K562 (cell line): ENCODE results near the gene ARPP21. TPM values are rescaled to one million over a fixed set of nuclear protein-coding genes. Genes with fewer than 3 reads are reported as not detected.

Experiments used
- ATAC-seq: fragments of 200-7000 bp; cut with Tn5 transposase; 3 replicates; pipeline ENCODE4 v1.9.1; 2020; ENCODE audit warnings: moderate library complexity
- BruUV-seq: library from RNA; stranded (reverse); fragments of 400-500 nt; replicated peaks from 2 replicates; lab custom pipeline; 2021; lab: Mats Ljungman, UMichigan
- CTCF ChIA-PET: fragments of 300-600 bp; formaldehyde crosslinking; extraction: SDS; loops from one replicate; lab custom pipeline; 2021; ENCODE audit warnings: low intra/inter-chr PET ratio; lab: Yijun Ruan, JAX
- POLR2A ChIA-PET: fragments of 300-600, 350-650 bp; sonication (Branson Sonifier 250); formaldehyde crosslinking; extraction: SDS; loops from one replicate; lab custom pipeline; 2021; ENCODE audit warnings: antibody characterized with exemption, inconsistent platforms; lab: Yijun Ruan, JAX
- DNase-seq, 4 experiments: peaks; one replicate each; pipeline versions ENCODE4 v3.0.0 to v3.0.0-alpha.2; 2011 to 2018; ENCODE audit warnings: low spot score in 3 of 4, mixed read lengths in 3 of 4; ENCODE audit errors: extremely low read depth in 1 of 4
- FAIRE-seq: peaks from 2 replicates; lab custom pipeline; 2011; peaks lifted over from hg19 to GRCh38; lab: Jason Lieb, UNC
- H2AFZ ChIP-seq: 2 replicates; pipeline ENCODE4 v1.6.0; 2011; ENCODE audit warnings: low read depth, low read length, control low read depth, inconsistent platforms
- H3K27ac ChIP-seq: fragments of 200-600 bp; 3 replicates; pipeline ENCODE4 v1.8.0; 2011; ENCODE audit warnings: low read depth, mild to moderate bottlenecking, control low read depth, inconsistent platforms, low read length, moderate library complexity, mixed read lengths; ENCODE audit errors: extremely low read depth
- H3K27me3 ChIP-seq, 2 experiments: fragments of 300-600 bp in 1 of 2; 2 replicates in 1 of 2; 3 replicates in 1 of 2; pipeline versions ENCODE4 v1.6.0 to v1.8.0; 2011; ENCODE audit warnings: inconsistent platforms in 2 of 2, low read length in 2 of 2, mild to moderate bottlenecking in 1 of 2, mixed read lengths in 1 of 2, moderate library complexity in 1 of 2; ENCODE audit not compliant: control insufficient read depth in 2 of 2, insufficient read depth in 2 of 2
- H3K36me3 ChIP-seq: fragments of 300-600 bp; 3 replicates; pipeline ENCODE4 v1.8.0; 2011; ENCODE audit warnings: mild to moderate bottlenecking, low read length, inconsistent platforms; ENCODE audit not compliant: control insufficient read depth, insufficient read depth
- H3K4me1 ChIP-seq, 2 experiments: fragments of 200-600 bp in 1 of 2; replicated peaks in 1 of 2; 2 replicates in 1 of 2; 3 replicates in 1 of 2; pipeline versions ENCODE4 v1.5.1 to v1.8.0; 2011; ENCODE audit warnings: inconsistent platforms in 2 of 2, low read length in 2 of 2, mild to moderate bottlenecking in 1 of 2, mixed read lengths in 1 of 2, moderate library complexity in 1 of 2; ENCODE audit not compliant: control insufficient read depth in 2 of 2, insufficient read depth in 2 of 2
- H3K4me2 ChIP-seq: 2 replicates; pipeline ENCODE4 v1.6.1; 2011; ENCODE audit warnings: low read length, control low read depth, inconsistent platforms, mixed read lengths; ENCODE audit not compliant: insufficient read depth
- H3K4me3 ChIP-seq: fragments of 200-600 bp; sonication (generic), shearing (Covaris generic); 2 replicates; pipeline ENCODE4 v1.5.1; 2016; ENCODE audit warnings: control low read depth, inconsistent platforms
- H3K79me2 ChIP-seq: fragments of 200-600 bp; 3 replicates; pipeline ENCODE4 v1.8.0; 2011; ENCODE audit warnings: low read length, inconsistent platforms; ENCODE audit not compliant: control insufficient read depth, insufficient read depth
- H3K9ac ChIP-seq, 2 experiments: 2 replicates each; pipeline versions ENCODE4 v1.6.0 to v1.6.1; 2011; ENCODE audit warnings: low read depth in 2 of 2, low read length in 2 of 2, control low read depth in 1 of 2, inconsistent platforms in 1 of 2, mild to moderate bottlenecking in 1 of 2, mixed read lengths in 1 of 2; ENCODE audit not compliant: insufficient read depth in 1 of 2
- H3K9me1 ChIP-seq: one replicate; pipeline ENCODE4 v1.6.0; 2011; ENCODE audit warnings: inconsistent platforms, mild to moderate bottlenecking, low read length, moderate library complexity; ENCODE audit not compliant: control insufficient read depth, insufficient read depth
- H3K9me3 ChIP-seq: replicated peaks from 2 replicates; pipeline ENCODE4 v1.5.1; 2011; ENCODE audit warnings: low read depth, low read length, inconsistent platforms; ENCODE audit not compliant: control insufficient read depth, insufficient read depth
- H4K20me1 ChIP-seq: replicated peaks from 2 replicates; pipeline ENCODE4 v1.6.1; 2011; ENCODE audit warnings: low read length, inconsistent platforms, mixed read lengths; ENCODE audit not compliant: control insufficient read depth, insufficient read depth
- ADNP ChIP-seq: fragments of 200-800 bp; sonication (Bioruptor generic); IDR thresholded peaks from 2 replicates; pipeline ENCODE4 v1.6.1; 2016; ENCODE audit warnings: missing genetic modification characterization, missing compliant biosample characterization
- BRCA1 ChIP-seq, 2 experiments: fragments of 450-650 bp in 1 of 2; sonication (generic) in 1 of 2; formaldehyde crosslinking in 1 of 2; IDR thresholded peaks; 2 replicates each; pipeline versions ENCODE4 v1.5.0 to v1.6.1; 2017 to 2020; ENCODE audit warnings: mild to moderate bottlenecking in 1 of 2, missing genetic modification reagents in 1 of 2
- CCAR2 ChIP-seq: fragments of 200-400 bp; formaldehyde crosslinking; IDR thresholded peaks from 2 replicates; pipeline ENCODE4 v1.6.1; 2017; ENCODE audit warnings: mild to moderate bottlenecking, low read depth, low read length
- EP300 ChIP-seq: IDR thresholded peaks from 2 replicates; pipeline ENCODE4 v1.6.1; 2012; ENCODE audit warnings: low read length, improper control_type of control experiment
- MBD2 ChIP-seq: sonication (generic); IDR thresholded peaks from 2 replicates; pipeline ENCODE4 v1.6.1; 2016; ENCODE audit warnings: low read depth, borderline replicate concordance
- MCM7 ChIP-seq, 2 experiments: fragments of 450-650 bp; IDR thresholded peaks; 2 replicates each; pipeline ENCODE4 v1.6.1; 2016 to 2018
- PHF20 ChIP-seq: fragments of 450-650 bp; IDR thresholded peaks from 2 replicates; pipeline ENCODE4 v1.6.1; 2018; ENCODE audit not compliant: partially characterized antibody
- PHF8 ChIP-seq: fragments of 200-600 bp; sonication (generic); IDR thresholded peaks from 2 replicates; pipeline ENCODE4 v1.6.1; 2012; ENCODE audit warnings: mixed run types, mild to moderate bottlenecking, inconsistent platforms, low read length, moderate library complexity, borderline replicate concordance
- POU5F1 ChIP-seq: fragments of 150-350 bp; IDR thresholded peaks from 2 replicates; pipeline ENCODE4 v1.6.1; 2014; ENCODE audit warnings: borderline replicate concordance, low read length, low read depth, mild to moderate bottlenecking; ENCODE audit not compliant: partially characterized antibody
- RFX5 ChIP-seq: IDR thresholded peaks from 2 replicates; pipeline ENCODE4 v1.6.1; 2011; ENCODE audit warnings: low read depth, mild to moderate bottlenecking, improper control_type of control experiment, low read length
- SIRT6 ChIP-seq: IDR thresholded peaks from one replicate; pipeline ENCODE4 v1.6.1; 2012; ENCODE audit warnings: low read depth, mild to moderate bottlenecking, control low read depth, inconsistent platforms, low read length, moderate library complexity
- SMARCC2 ChIP-seq: fragments of 450-650 bp; IDR thresholded peaks from 2 replicates; pipeline ENCODE4 v1.6.1; 2017; ENCODE audit warnings: antibody characterized with exemption, moderate library complexity, mild to moderate bottlenecking, low read depth
- TAL1 ChIP-seq: fragments of 450-650 bp; IDR thresholded peaks from 2 replicates; pipeline ENCODE4 v1.6.1; 2016; ENCODE audit warnings: mild to moderate bottlenecking
- USF1 ChIP-seq: sonication (generic); formaldehyde crosslinking; IDR thresholded peaks from 2 replicates; pipeline ENCODE4 v1.9.0; 2022; ENCODE audit warnings: mild to moderate bottlenecking, missing genetic modification reagents
- ZNF280B ChIP-seq: fragments of 250-450 bp; sonication (Bioruptor Pico); IDR thresholded peaks from 2 replicates; pipeline ENCODE4 v1.5.1; 2021; ENCODE audit warnings: mild to moderate bottlenecking
- ZNF41 ChIP-seq: fragments of 250-450 bp; sonication (Bioruptor Pico); conservative IDR thresholded peaks from 2 replicates; pipeline ENCODE4 v1.4.0; 2020; ENCODE audit warnings: mild to moderate bottlenecking
- WGBS: fragments of 100-300 bp; shearing (Covaris generic); methylation state at CpG from one replicate; pipeline ENCODE4 v1.1.6; 2016; ENCODE audit warnings: low coverage, mixed read lengths; ENCODE audit not compliant: insufficient coverage; ENCODE audit errors: missing lambda C conversion rate; 5-methylcytosine and 5-hydroxymethylcytosine counted together
- in situ Hi-C: fragments of 300-500 bp; cut with MboI; formaldehyde crosslinking; loops from 4 replicates; pipeline ENCODE4 v1.15.0; 2018; ENCODE audit warnings: inconsistent platforms, mixed read lengths
- intact Hi-C: fragments of 100-400 bp; cut with micrococcal nuclease; formaldehyde crosslinking; loops from 2 replicates; pipeline ENCODE4 v1.14.2; 2022
- polyA plus RNA-seq, 8 experiments: library from polyadenylated mRNA; depleted of rRNA in 4 of 8; stranded (reverse) in 5 of 8; unstranded in 3 of 8; fragments of >200 nt; fragmentation: Nextera tagmentation in 2 of 8; fragmentation: Illumina TruSeq in 1 of 8; extraction: Ambion mirVana in 2 of 8; extraction: Trizol in 1 of 8; gene quantifications; 2 replicates each; pipeline versions ENCODE4 v1.2.1 to v1.2.3, GENCODE V29; 2011 to 2014; ENCODE audit warnings: inconsistent platforms in 1 of 8, missing spikeins in 1 of 8
- total RNA-seq, 7 experiments: library from RNA; depleted of rRNA in 6 of 7; stranded (reverse); fragments of >200 nt in 6 of 7; fragmentation: Illumina TruSeq in 2 of 7; extraction: Trizol in 2 of 7; gene quantifications; 2 replicates each; pipeline versions ENCODE4 v1.2.1 to v1.2.3, GENCODE V29; 2011 to 2021; ENCODE audit warnings: low replicate concordance in 1 of 7

ARPP21 gene
- total and polyA plus RNA-seq, 9 of the 15 experiments (the other 6 are each of a cell fraction or from before 2014, with no cell fraction given) = not detected

- no TSS peak for BruUV-seq
- TF ChIP-seq PHF8 (no peak), PHF20 (no peak), ADNP (tag) (no peak), BRCA1 (IDR thresholded peaks at IDR 0.05) (no peak), BRCA1 (CRISPR knock-in tag; IDR thresholded peaks at IDR 0.05) (no peak), EP300 (no peak), POU5F1 (no peak), CCAR2 (no peak), SIRT6 (no peak), ZNF41 (CRISPR knock-in tag) (no peak), USF1 (CRISPR knock-in tag) (no peak), MBD2 (no peak), TAL1 (no peak), MCM7 (IDR thresholded peaks at IDR 0.05) (no peak), ZNF280B (CRISPR knock-in tag) (no peak), RFX5 (no peak), SMARCC2 (no peak)
- no peak for DNase-seq
- ATAC-seq = no peak
- intact Hi-C loops = no loop called here
- ChIA-PET POLR2A (interaction anchor here (1.1 kb wide), 1 partner anchor 316 kb away, joined by 3 read pairs; no protein-coding TSS in a partner anchor), CTCF (no interaction called here)
- no peaks in the 10 kb centered on the region for H3K79me2 ChIP-seq
- 0 out of 2 replicates have a peak, but pooled peaks cover 2% of the 10 kb centered on the region for H3K9me3 ChIP-seq
- 0% methylated on average over 5 of the region's 5 CpGs for WGBS
- no peak overlapping the region for H2AFZ ChIP-seq
- no peaks in the 10 kb centered on the region for H4K20me1 ChIP-seq
- H3K4me2 ChIP-seq = no peak overlapping the region
- H3K4me1 ChIP-seq = no peaks in the 10 kb centered on the region
- no peak overlapping the region for H3K9ac ChIP-seq
- FAIRE-seq = no peak
- H3K27me3 ChIP-seq = no peaks in the 10 kb centered on the region
- in situ Hi-C loops = no loop called here
- H3K9me1 ChIP-seq = no peaks in the 10 kb centered on the region
- no peak overlapping the region for H3K27ac ChIP-seq
- H3K4me3 ChIP-seq = no peak overlapping the region
- H3K36me3 ChIP-seq = no peaks in the 10 kb centered on the region
Observed at GRCh38 chr3:35739181-35739809, 100.0 kb downstream of the ARPP21 start.
